IMR-90 (cell line): ENCODE data around the gene SELENOM. TPM values are rescaled to one million over a fixed set of nuclear protein-coding genes. Genes with fewer than 3 reads are reported as not detected.

Experiments
- ATAC-seq: fragments of 200-7000 bp; cut with Tn5 transposase; 2 replicates; pipeline ENCODE4 v1.9.1; 2020; ENCODE audit warnings: low read depth, mild to moderate bottlenecking, moderate library complexity
- BruUV-seq: library from RNA; stranded (reverse); fragments of 400-500 nt; replicated peaks from 2 replicates; lab custom pipeline; 2021; lab: Mats Ljungman, UMichigan
- CTCF ChIA-PET: fragments of 300-600 bp; formaldehyde crosslinking; extraction: SDS; loops from one replicate; lab custom pipeline; 2021; ENCODE audit warnings: antibody characterized with exemption; lab: Yijun Ruan, JAX
- POLR2A ChIA-PET: fragments of 300-600 bp; sonication (Branson Sonifier 250); formaldehyde crosslinking; loops from one replicate; lab custom pipeline; 2022; ENCODE audit warnings: antibody characterized with exemption; ENCODE audit not compliant: unreplicated experiment; lab: Charles Lee
- DNase-seq: peaks from one replicate; pipeline ENCODE4 v3.0.0; 2013
- H2AFZ ChIP-seq: replicated peaks from 2 replicates; pipeline ENCODE3; 2013; ENCODE audit warnings: low read length, mild to moderate bottlenecking; ENCODE audit not compliant: poor library complexity
- H2AK5ac ChIP-seq: 2 replicates; pipeline ENCODE4 v1.6.1; 2013; ENCODE audit warnings: low read depth, low read length, inconsistent platforms
- H2AK9ac ChIP-seq: replicated peaks from 2 replicates; pipeline ENCODE3; 2013; ENCODE audit warnings: mild to moderate bottlenecking, low read depth, low read length, moderate library complexity; ENCODE audit not compliant: poor library complexity
- H2BK120ac ChIP-seq: 2 replicates; pipeline ENCODE4 v1.6.1; 2013; ENCODE audit warnings: low read depth, low read length, inconsistent platforms
- H2BK15ac ChIP-seq: 3 replicates; pipeline ENCODE4 v1.6.1; 2013; ENCODE audit warnings: low read depth, low read length, inconsistent platforms
- H2BK20ac ChIP-seq: 2 replicates; pipeline ENCODE4 v1.6.1; 2013; ENCODE audit warnings: low read depth, mild to moderate bottlenecking, inconsistent platforms, low read length, moderate library complexity
- H2BK5ac ChIP-seq: 2 replicates; pipeline ENCODE4 v1.6.1; 2013; ENCODE audit warnings: mild to moderate bottlenecking, low read depth, low read length, inconsistent platforms; ENCODE audit not compliant: poor library complexity, severe bottlenecking
- H3K14ac ChIP-seq: replicated peaks from 2 replicates; pipeline ENCODE4 v1.6.1; 2013; ENCODE audit warnings: low read depth, low read length, inconsistent platforms
- H3K18ac ChIP-seq: 2 replicates; pipeline ENCODE4 v1.6.1; 2013; ENCODE audit warnings: low read depth, low read length, control low read depth
- H3K23ac ChIP-seq: 2 replicates; pipeline ENCODE4 v1.6.1; 2013; ENCODE audit warnings: low read depth, low read length, inconsistent platforms
- H3K27ac ChIP-seq: 2 replicates; pipeline ENCODE4 v1.5.1; 2013; ENCODE audit warnings: mild to moderate bottlenecking, control low read depth, low read length; ENCODE audit not compliant: insufficient read depth
- H3K27me3 ChIP-seq: 2 replicates; pipeline ENCODE4 v1.6.1; 2013; ENCODE audit warnings: low read length; ENCODE audit not compliant: control insufficient read depth, insufficient read depth
- H3K36me3 ChIP-seq: 2 replicates; pipeline ENCODE4 v1.6.1; 2013; ENCODE audit warnings: low read length, mixed read lengths; ENCODE audit not compliant: control insufficient read depth, insufficient read depth
- H3K4ac ChIP-seq: 2 replicates; pipeline ENCODE4 v1.6.1; 2013; ENCODE audit warnings: low read depth, low read length, inconsistent platforms
- H3K4me1 ChIP-seq: 2 replicates; pipeline ENCODE4 v1.6.1; 2013; ENCODE audit warnings: low read length, mixed read lengths; ENCODE audit not compliant: control insufficient read depth, insufficient read depth
- H3K4me2 ChIP-seq: 2 replicates; pipeline ENCODE4 v1.6.1; 2013; ENCODE audit warnings: low read depth, mild to moderate bottlenecking, control low read depth, low read length, moderate library complexity
- H3K4me3 ChIP-seq: 2 replicates; pipeline ENCODE4 v1.5.1; 2013; ENCODE audit warnings: low read depth, mild to moderate bottlenecking, control low read depth, low read length, moderate library complexity; ENCODE audit not compliant: insufficient read depth
- H3K56ac ChIP-seq: 2 replicates; pipeline ENCODE4 v1.6.1; 2013; ENCODE audit warnings: low read length, inconsistent platforms; ENCODE audit not compliant: insufficient read depth; ENCODE audit errors: extremely low read depth
- H3K79me1 ChIP-seq, 2 experiments: 2 replicates each; pipeline ENCODE4 v1.6.1; 2013; ENCODE audit warnings: low read length in 2 of 2, inconsistent platforms in 1 of 2, low read depth in 1 of 2
- H3K9ac ChIP-seq: 2 replicates; pipeline ENCODE4 v1.6.1; 2013; ENCODE audit warnings: low read depth, low read length, control low read depth
- H3K9me1 ChIP-seq: 2 replicates; pipeline ENCODE4 v1.6.1; 2013; ENCODE audit warnings: low read length, inconsistent platforms; ENCODE audit not compliant: insufficient read depth
- H3K9me3 ChIP-seq: 2 replicates; pipeline ENCODE4 v1.6.1; 2013; ENCODE audit warnings: low read length; ENCODE audit not compliant: control insufficient read depth, insufficient read depth
- H4K20me1 ChIP-seq: 2 replicates; pipeline ENCODE4 v1.6.1; 2013; ENCODE audit warnings: low read length, inconsistent platforms; ENCODE audit not compliant: insufficient read depth
- H4K5ac ChIP-seq: 2 replicates; pipeline ENCODE4 v1.6.1; 2013; ENCODE audit warnings: mild to moderate bottlenecking, low read depth, low read length, control low read depth
- H4K8ac ChIP-seq, 2 experiments: 2 replicates each; pipeline ENCODE4 v1.6.1; 2013; ENCODE audit warnings: low read depth in 2 of 2, low read length in 2 of 2, control low read depth in 1 of 2, inconsistent platforms in 1 of 2
- H4K91ac ChIP-seq: 2 replicates; pipeline ENCODE4 v1.6.1; 2013; ENCODE audit warnings: low read depth, low read length, inconsistent platforms; ENCODE audit not compliant: insufficient read depth
- BHLHE40 ChIP-seq: fragments of 150-350 bp; IDR thresholded peaks from 2 replicates; pipeline ENCODE4 v1.6.1; 2016; ENCODE audit warnings: mild to moderate bottlenecking, low read depth, low read length
- CEBPB ChIP-seq: IDR thresholded peaks from 2 replicates; pipeline ENCODE4 v1.6.1; 2012; ENCODE audit warnings: low read depth, low read length, improper control_type of control experiment
- NFE2L2 ChIP-seq: fragments of 150-350 bp; IDR thresholded peaks from 2 replicates; pipeline ENCODE4 v1.6.1; 2016; ENCODE audit warnings: low read depth, mild to moderate bottlenecking, low read length
- POLR2A ChIP-seq: IDR thresholded peaks from 2 replicates; pipeline ENCODE4 v1.6.1; 2012; ENCODE audit warnings: mild to moderate bottlenecking, low read depth, low read length
- RAD21 ChIP-seq: IDR thresholded peaks from 2 replicates; pipeline ENCODE4 v1.6.1; 2012; ENCODE audit warnings: low read length, improper control_type of control experiment
- RFX5 ChIP-seq: IDR thresholded peaks from 2 replicates; pipeline ENCODE4 v1.8.0; 2012; ENCODE audit warnings: low read depth, mild to moderate bottlenecking, low read length, moderate library complexity
- SMC3 ChIP-seq: fragments of 150-350 bp; IDR thresholded peaks from 2 replicates; pipeline ENCODE4 v1.6.1; 2016; ENCODE audit warnings: low read depth, mild to moderate bottlenecking, antibody characterized with exemption, low read length, moderate library complexity
- USF2 ChIP-seq: fragments of 150-350 bp; IDR thresholded peaks from 2 replicates; pipeline ENCODE4 v1.6.1; 2017; ENCODE audit warnings: mild to moderate bottlenecking, antibody characterized with exemption, low read length, low read depth
- WGBS, 2 experiments: methylation state at CpG; one replicate each; pipeline versions ENCODE4 v1.1.5 to v1.1.7; 2013; ENCODE audit warnings: missing lambda C conversion rate in 2 of 2; ENCODE audit not compliant: insufficient read length in 1 of 2; ENCODE audit errors: extremely low coverage in 2 of 2; 5-methylcytosine and 5-hydroxymethylcytosine counted together
- dilution Hi-C: fragments of 300-500 bp; cut with HindIII; formaldehyde crosslinking; loops from one replicate; pipeline ENCODE4 v1.14.3; 2018; ENCODE audit warnings: low sequenced_read_pairs; ENCODE audit not compliant: unreplicated experiment
- in situ Hi-C: fragments of 300-500 bp; cut with MboI; formaldehyde crosslinking; loops from 3 replicates; pipeline ENCODE4 v1.14.3; 2019; ENCODE audit warnings: low sequenced_read_pairs, inconsistent platforms, mixed read lengths
- intact Hi-C: fragments of 100-400 bp; cut with micrococcal nuclease; formaldehyde crosslinking; loops from 2 replicates; pipeline ENCODE4 v1.10.0; 2022
- polyA plus RNA-seq, 3 experiments: library from polyadenylated mRNA; depleted of rRNA; stranded (reverse); fragments of >200 nt; gene quantifications; 2 replicates each; pipeline ENCODE4 v1.2.3, GENCODE V29; 2012; ENCODE audit warnings: low replicate concordance in 1 of 3
- total RNA-seq: library from RNA; depleted of rRNA; stranded (reverse); fragments of >200 nt; gene quantifications from 2 replicates; pipeline ENCODE4 v1.2.3, GENCODE V29; 2012
- TF ChIP-seq, protein P1 (sequence below): conservative IDR thresholded peaks from 2 replicates; pipeline ENCODE4 v1.5.1; 2012; ENCODE audit warnings: mild to moderate bottlenecking, low read depth, low read length, improper control_type of control experiment
- TF ChIP-seq, protein P2 (sequence below): fragments of 150-350 bp; IDR thresholded peaks from 2 replicates; pipeline ENCODE4 v1.6.1; 2016; ENCODE audit warnings: low read depth, mild to moderate bottlenecking, low read length, moderate library complexity, borderline replicate concordance

The SELENOM gene
- total and polyA plus RNA-seq, 2 of the 4 experiments (the other 2 are of a cell fraction) = 46.2 to 270 TPM

DNA sequence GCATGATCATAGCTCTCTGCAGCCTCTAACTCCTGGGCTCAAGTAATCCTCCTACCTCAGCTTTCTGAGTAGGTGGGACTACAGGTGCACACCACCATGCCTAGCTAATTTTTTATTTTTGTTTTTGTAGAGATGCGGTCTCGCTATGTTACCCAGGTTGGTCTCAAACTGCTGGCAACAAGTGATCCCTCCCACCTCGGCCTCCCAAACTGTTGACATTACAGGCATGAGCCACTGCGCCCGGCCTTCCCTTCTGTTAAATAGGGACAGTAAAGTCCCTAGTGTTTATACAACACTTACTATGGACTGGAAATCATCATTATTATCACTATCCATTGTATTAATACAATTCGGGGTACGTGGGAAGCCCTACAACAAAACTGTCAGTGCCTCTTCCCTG, 12.6 kb downstream of the SELENOM start:
- CTCF ChIA-PET = no interaction called here

More for the DNA sequence above, 12.6 kb downstream of the SELENOM start:
- Histone ChIP-seq H3K23ac (no peak overlapping the region), H3K79me1 (peaks cover 22 to 49% of the 10 kb centered on the region in 2 experiments), H2BK20ac (no peak overlapping the region), H4K5ac (no peak overlapping the region), H3K9ac (no peak overlapping the region), H2BK120ac (no peak overlapping the region), H3K27ac (no peak overlapping the region), H4K8ac (no peak overlapping the region), H3K4me3 (no peak overlapping the region), H3K4me1 (peaks cover 12% of the 10 kb centered on the region), H3K36me3 (peaks cover 84% of the 10 kb centered on the region), H3K56ac (no peak overlapping the region), H4K91ac (no peak overlapping the region), H3K18ac (no peak overlapping the region), H3K9me1 (peaks cover 7% of the 10 kb centered on the region; the same call in 1 of the 2 replicates), H2AK5ac (no peak overlapping the region), H4K20me1 (peaks cover 7% of the 10 kb centered on the region; the same call in 1 of the 2 replicates), H3K14ac (no peak overlapping the region), H2BK15ac (no peak overlapping the region), H3K27me3 (no peaks in the 10 kb centered on the region), H2AFZ (no peak overlapping the region), H3K9me3 (no peaks in the 10 kb centered on the region), H2BK5ac (no peak overlapping the region), H2AK9ac (no peak overlapping the region), H3K4ac (no peak overlapping the region), H3K4me2 (no peak overlapping the region)
- no peak for TF ChIP-seq NFE2L2
- TF ChIP-seq RAD21 = no peak
- TF ChIP-seq RFX5 = no peak
- no peak for TF ChIP-seq BHLHE40
- TF ChIP-seq POLR2A = no peak
- TF ChIP-seq USF2 = no peak
- TF ChIP-seq CEBPB = no peak
- TF ChIP-seq, protein P1, sequence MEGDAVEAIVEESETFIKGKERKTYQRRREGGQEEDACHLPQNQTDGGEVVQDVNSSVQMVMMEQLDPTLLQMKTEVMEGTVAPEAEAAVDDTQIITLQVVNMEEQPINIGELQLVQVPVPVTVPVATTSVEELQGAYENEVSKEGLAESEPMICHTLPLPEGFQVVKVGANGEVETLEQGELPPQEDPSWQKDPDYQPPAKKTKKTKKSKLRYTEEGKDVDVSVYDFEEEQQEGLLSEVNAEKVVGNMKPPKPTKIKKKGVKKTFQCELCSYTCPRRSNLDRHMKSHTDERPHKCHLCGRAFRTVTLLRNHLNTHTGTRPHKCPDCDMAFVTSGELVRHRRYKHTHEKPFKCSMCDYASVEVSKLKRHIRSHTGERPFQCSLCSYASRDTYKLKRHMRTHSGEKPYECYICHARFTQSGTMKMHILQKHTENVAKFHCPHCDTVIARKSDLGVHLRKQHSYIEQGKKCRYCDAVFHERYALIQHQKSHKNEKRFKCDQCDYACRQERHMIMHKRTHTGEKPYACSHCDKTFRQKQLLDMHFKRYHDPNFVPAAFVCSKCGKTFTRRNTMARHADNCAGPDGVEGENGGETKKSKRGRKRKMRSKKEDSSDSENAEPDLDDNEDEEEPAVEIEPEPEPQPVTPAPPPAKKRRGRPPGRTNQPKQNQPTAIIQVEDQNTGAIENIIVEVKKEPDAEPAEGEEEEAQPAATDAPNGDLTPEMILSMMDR = no peak
- TF ChIP-seq, protein P2, sequence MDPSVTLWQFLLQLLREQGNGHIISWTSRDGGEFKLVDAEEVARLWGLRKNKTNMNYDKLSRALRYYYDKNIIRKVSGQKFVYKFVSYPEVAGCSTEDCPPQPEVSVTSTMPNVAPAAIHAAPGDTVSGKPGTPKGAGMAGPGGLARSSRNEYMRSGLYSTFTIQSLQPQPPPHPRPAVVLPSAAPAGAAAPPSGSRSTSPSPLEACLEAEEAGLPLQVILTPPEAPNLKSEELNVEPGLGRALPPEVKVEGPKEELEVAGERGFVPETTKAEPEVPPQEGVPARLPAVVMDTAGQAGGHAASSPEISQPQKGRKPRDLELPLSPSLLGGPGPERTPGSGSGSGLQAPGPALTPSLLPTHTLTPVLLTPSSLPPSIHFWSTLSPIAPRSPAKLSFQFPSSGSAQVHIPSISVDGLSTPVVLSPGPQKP = no peak
- no peak for TF ChIP-seq SMC3
- WGBS, 2 experiments = 100% methylated on average over 4 of the region's 7 CpGs; no CpG with 5 or more reads in 1 of the 2 experiments
- ATAC-seq (no peak), DNase-seq (no peak)
- in situ Hi-C loops = no loop called here
- dilution Hi-C loops = no loop called here
- POLR2A ChIA-PET = no interaction called here
- no TSS peak for BruUV-seq
- intact Hi-C loops = no loop called here
